Calu3 (cell line): Measurements from ENCODE around the gene PPP2R2B. TPM values are rescaled to one million over a fixed set of nuclear protein-coding genes. Genes with fewer than 3 reads are reported as not detected.

ENCODE experiments used
- BruUV-seq: library from RNA; stranded (reverse); fragments of 400-500 nt; replicated peaks from 2 replicates; lab custom pipeline; 2021; lab: Mats Ljungman, UMichigan
- CTCF ChIA-PET: fragments of 300-600 bp; sonication (Branson Sonifier 250); formaldehyde crosslinking; loops from one replicate; lab custom pipeline; 2022; ENCODE audit warnings: antibody characterized with exemption; lab: Charles Lee
- DNase-seq: peaks from one replicate; pipeline ENCODE4 v3.0.0; 2022
- H3K27ac Mint-ChIP-seq: one replicate; pipeline ENCODE4 v1.8.0; 2022; ENCODE audit warnings: mixed read lengths; ENCODE audit not compliant: unreplicated experiment
- H3K27me3 Mint-ChIP-seq: one replicate; pipeline ENCODE4 v1.8.0; 2022; ENCODE audit warnings: mixed read lengths; ENCODE audit not compliant: unreplicated experiment
- H3K36me3 Mint-ChIP-seq: one replicate; pipeline ENCODE4 v1.8.0; 2022; ENCODE audit warnings: mild to moderate bottlenecking, moderate library complexity, mixed read lengths; ENCODE audit not compliant: insufficient read depth, unreplicated experiment
- H3K4me1 Mint-ChIP-seq: one replicate; pipeline ENCODE4 v1.8.0; 2022; ENCODE audit warnings: mild to moderate bottlenecking, low read depth, mixed read lengths; ENCODE audit not compliant: unreplicated experiment
- H3K4me3 Mint-ChIP-seq: one replicate; pipeline ENCODE4 v1.8.0; 2022; ENCODE audit warnings: mild to moderate bottlenecking, low read depth, moderate library complexity, mixed read lengths; ENCODE audit not compliant: unreplicated experiment
- H3K9me3 Mint-ChIP-seq: one replicate; pipeline ENCODE4 v1.8.0; 2022; ENCODE audit warnings: low read depth, mixed read lengths; ENCODE audit not compliant: unreplicated experiment
- CTCF ChIP-seq: fragments of 200-600 bp; IDR thresholded peaks from one replicate; pipeline ENCODE4 v1.8.0; 2022; ENCODE audit warnings: antibody characterized with exemption; ENCODE audit not compliant: unreplicated experiment
- intact Hi-C: fragments of 100-400 bp; cut with micrococcal nuclease; formaldehyde crosslinking; loops from one replicate; pipeline ENCODE4 v1.10.0; 2022; ENCODE audit not compliant: unreplicated experiment
- total RNA-seq: library from RNA; stranded (reverse); gene quantifications from 2 replicates; pipeline ENCODE4 v1.2.3, GENCODE V29; 2022

PPP2R2B gene
- total RNA-seq, 1 experiment from 2014 or later = not detected

GRCh38 chr5:146892231-146892630 lies 13.7 kb upstream of the PPP2R2B start:
- no peak for TF ChIP-seq CTCF
- no peaks in the 10 kb centered on the region for H3K36me3 Mint-ChIP-seq
- H3K27ac Mint-ChIP-seq = no peak overlapping the region
- intact Hi-C loops = no loop called here
- no peaks in the 10 kb centered on the region for H3K9me3 Mint-ChIP-seq
- H3K27me3 Mint-ChIP-seq = peaks cover 18% of the 10 kb centered on the region
- BruUV-seq = no TSS peak
- CTCF ChIA-PET = no interaction called here
- DNase-seq = no peak
- H3K4me1 Mint-ChIP-seq = no peaks in the 10 kb centered on the region
- no peak overlapping the region for H3K4me3 Mint-ChIP-seq

GRCh38 chr5:146891511-146891910 lies 13.0 kb upstream of the PPP2R2B start:
- no peak for TF ChIP-seq CTCF
- Mint-ChIP-seq H3K27me3 (peaks cover 11% of the 10 kb centered on the region), H3K9me3 (no peaks in the 10 kb centered on the region), H3K4me1 (no peaks in the 10 kb centered on the region), H3K27ac (no peak overlapping the region), H3K4me3 (no peak overlapping the region), H3K36me3 (no peaks in the 10 kb centered on the region)
- DNase-seq = no peak
- intact Hi-C loops = no loop called here
- BruUV-seq = no TSS peak
- CTCF ChIA-PET = no interaction called here

- CTCF ChIA-PET = no interaction called here
- DNase-seq = no peak
- no peaks in the 10 kb centered on the region for H3K4me1 Mint-ChIP-seq
- no peak overlapping the region for H3K4me3 Mint-ChIP-seq
- intact Hi-C loops = no loop called here
- no peak for TF ChIP-seq CTCF
- BruUV-seq = no TSS peak
- H3K27me3 Mint-ChIP-seq = peaks cover 4% of the 10 kb centered on the region
- no peaks in the 10 kb centered on the region for H3K9me3 Mint-ChIP-seq
- no peak overlapping the region for H3K27ac Mint-ChIP-seq
- H3K36me3 Mint-ChIP-seq = no peaks in the 10 kb centered on the region
Observed at GRCh38 chr5:146890731-146891440, 12.3 kb upstream of the PPP2R2B start.

GRCh38 chr5:146890066-146890465 lies 11.5 kb upstream of the PPP2R2B start:
- no peaks in the 10 kb centered on the region for H3K4me1 Mint-ChIP-seq
- CTCF ChIA-PET = no interaction called here
- no peak for TF ChIP-seq CTCF

More at GRCh38 chr5:146890066-146890465, 11.5 kb upstream of the PPP2R2B start:
- H3K27ac Mint-ChIP-seq = no peak overlapping the region
- no peaks in the 10 kb centered on the region for H3K27me3 Mint-ChIP-seq
- intact Hi-C loops = no loop called here
- BruUV-seq = no TSS peak
- no peaks in the 10 kb centered on the region for H3K36me3 Mint-ChIP-seq
- H3K9me3 Mint-ChIP-seq = no peaks in the 10 kb centered on the region
- DNase-seq = no peak
- no peak overlapping the region for H3K4me3 Mint-ChIP-seq
